ENCODE data around the gene TYW1B. TPM values are rescaled to one million over a fixed set of nuclear protein-coding genes. Genes with fewer than 3 reads are reported as not detected.
"Not testable (repeated sequence)": the region's sequence is repeated elsewhere in the genome, so short reads cannot be mapped to it uniquely, and the experiment has no call there.

Gene TYW1B
- total and polyA plus RNA-seq, 2 donors (not counting 3 experiments of a cell fraction or from before 2014, with no cell fraction given): 0.69 to 2.7 TPM

- POLR2A ChIA-PET: no interaction called here
- no peaks in the 10 kb centered on the region for H3K9me1 ChIP-seq (replicated peaks; ENCODE audit: control insufficient read depth, extremely low read depth, insufficient read depth, low read length)
- dilution Hi-C loops (cut with MboI; ENCODE audit: extremely low pct_ligation_motif_present, low sequenced_read_pairs): no loop called here
- CTCF ChIA-PET: no interaction called here
- intact Hi-C loops (cut with micrococcal nuclease): no loop called here
- H3K27me3 ChIP-seq (ENCODE audit: control insufficient read depth in 2 of 2, insufficient read depth in 2 of 2, low read length in 2 of 2): no peaks in the 10 kb centered on the region
- no peaks in the 10 kb centered on the region for H4K20me1 ChIP-seq (replicated peaks; ENCODE audit: control insufficient read depth, extremely low read depth, insufficient read depth, low read length)
- H3K79me2 ChIP-seq (ENCODE audit: control insufficient read depth, insufficient read depth, low read length): no peaks in the 10 kb centered on the region
- no peak overlapping the region for H3K4me2 ChIP-seq (ENCODE audit: insufficient read depth, low read length)
- H3K27ac ChIP-seq (ENCODE audit: insufficient read depth, low read depth, low read length): no peak overlapping the region
- H3K4me3 ChIP-seq (replicated peaks in 1 of 3; ENCODE audit: insufficient read depth in 1 of 3, low read depth in 1 of 3, low read length in 3 of 3): no peak overlapping the region
- H3K4me1 ChIP-seq (ENCODE audit: control insufficient read depth, extremely low read depth, insufficient read depth, low read length): no peaks in the 10 kb centered on the region
- no peaks in the 10 kb centered on the region for H3K36me3 ChIP-seq (ENCODE audit: control insufficient read depth in 2 of 2, extremely low read depth in 1 of 2, insufficient read depth in 2 of 2, low read length in 2 of 2)
- H2AFZ ChIP-seq (ENCODE audit: low read depth, low read length): no peak overlapping the region
- FAIRE-seq: no peak
- TF ChIP-seq EZH2 (IDR thresholded peaks at IDR 0.05; ENCODE audit: borderline replicate concordance, low read depth, low read length, severe bottlenecking): no peak
- no peak for TF ChIP-seq FOS (IDR thresholded peaks at IDR 0.05; ENCODE audit: borderline replicate concordance, insufficient read depth, low read length)
- no peak for TF ChIP-seq POLR2A (IDR thresholded peaks at IDR 0.05; ENCODE audit: low read depth, low read length)
- no peak for TF ChIP-seq POLR2AphosphoS5 (IDR thresholded peaks at IDR 0.05; ENCODE audit: insufficient read depth, low read depth, low read length)
- no peak for TF ChIP-seq MAX (IDR thresholded peaks at IDR 0.05; ENCODE audit: insufficient read depth, insufficient read length)
- TF ChIP-seq MYC (IDR thresholded peaks at IDR 0.05; ENCODE audit: low read depth, low read length): no peak
- no peak for TF ChIP-seq CTCF (IDR thresholded peaks at IDR 0.05; ENCODE audit: extremely low read depth in 1 of 2, insufficient read depth in 1 of 2, low read depth in 1 of 2, low read length in 2 of 2)
- no peak for TF ChIP-seq GATA2 (IDR thresholded peaks at IDR 0.05; ENCODE audit: insufficient read depth, insufficient read length, low read depth, low read length)
- no peak for TF ChIP-seq JUN (IDR thresholded peaks at IDR 0.05; ENCODE audit: borderline replicate concordance, insufficient read depth, insufficient read length, low read depth)
- H3K9me3 ChIP-seq (replicated peaks; ENCODE audit: control insufficient read depth, insufficient read depth, low read length): no peaks in the 10 kb centered on the region
- no TSS peak for BruUV-seq (replicated peaks)
- no peak for DNase-seq (ENCODE audit: low read depth, low spot score)
- H3K9ac ChIP-seq (replicated peaks; ENCODE audit: extremely low read depth, insufficient read depth, low read length): no peak overlapping the region
Measured at GRCh38 chr7:72538147-72538546, 289.9 kb downstream of the TYW1B start.

GRCh38 chr7:72536038-72536437, 292.0 kb downstream of the TYW1B start:
- H3K27ac ChIP-seq (ENCODE audit: insufficient read depth, low read depth, low read length); H3K36me3 ChIP-seq (ENCODE audit: control insufficient read depth in 2 of 2, extremely low read depth in 1 of 2, insufficient read depth in 2 of 2, low read length in 2 of 2); FAIRE-seq; H2AFZ ChIP-seq (ENCODE audit: low read depth, low read length); dilution Hi-C loops (cut with MboI; ENCODE audit: extremely low pct_ligation_motif_present, low sequenced_read_pairs); H3K27me3 ChIP-seq (ENCODE audit: control insufficient read depth in 2 of 2, insufficient read depth in 2 of 2, low read length in 2 of 2); H3K4me3 ChIP-seq (replicated peaks in 1 of 3; ENCODE audit: insufficient read depth in 1 of 3, low read depth in 1 of 3, low read length in 3 of 3); H3K4me2 ChIP-seq (ENCODE audit: insufficient read depth, low read length); H3K9ac ChIP-seq (replicated peaks; ENCODE audit: extremely low read depth, insufficient read depth, low read length); H3K79me2 ChIP-seq (ENCODE audit: control insufficient read depth, insufficient read depth, low read length); H3K9me3 ChIP-seq (replicated peaks; ENCODE audit: control insufficient read depth, insufficient read depth, low read length); H4K20me1 ChIP-seq (replicated peaks; ENCODE audit: control insufficient read depth, extremely low read depth, insufficient read depth, low read length); intact Hi-C loops (cut with micrococcal nuclease); H3K9me1 ChIP-seq (replicated peaks; ENCODE audit: control insufficient read depth, extremely low read depth, insufficient read depth, low read length); H3K4me1 ChIP-seq (ENCODE audit: control insufficient read depth, extremely low read depth, insufficient read depth, low read length); BruUV-seq (replicated peaks); POLR2A ChIA-PET; DNase-seq (ENCODE audit: low read depth, low spot score); CTCF ChIA-PET: not testable (repeated sequence)

GRCh38 chr7:72531048-72531447, 297.0 kb downstream of the TYW1B start:
- H3K79me2 ChIP-seq (ENCODE audit: control insufficient read depth, insufficient read depth, low read length); DNase-seq (ENCODE audit: low read depth, low spot score); BruUV-seq (replicated peaks); H2AFZ ChIP-seq (ENCODE audit: low read depth, low read length); H4K20me1 ChIP-seq (replicated peaks; ENCODE audit: control insufficient read depth, extremely low read depth, insufficient read depth, low read length); H3K27ac ChIP-seq (ENCODE audit: insufficient read depth, low read depth, low read length); H3K9me3 ChIP-seq (replicated peaks; ENCODE audit: control insufficient read depth, insufficient read depth, low read length); H3K9me1 ChIP-seq (replicated peaks; ENCODE audit: control insufficient read depth, extremely low read depth, insufficient read depth, low read length); dilution Hi-C loops (cut with MboI; ENCODE audit: extremely low pct_ligation_motif_present, low sequenced_read_pairs); H3K4me3 ChIP-seq (replicated peaks in 1 of 3; ENCODE audit: insufficient read depth in 1 of 3, low read depth in 1 of 3, low read length in 3 of 3); H3K36me3 ChIP-seq (ENCODE audit: control insufficient read depth in 2 of 2, extremely low read depth in 1 of 2, insufficient read depth in 2 of 2, low read length in 2 of 2); intact Hi-C loops (cut with micrococcal nuclease); POLR2A ChIA-PET; H3K9ac ChIP-seq (replicated peaks; ENCODE audit: extremely low read depth, insufficient read depth, low read length); H3K27me3 ChIP-seq (ENCODE audit: control insufficient read depth in 2 of 2, insufficient read depth in 2 of 2, low read length in 2 of 2); H3K4me1 ChIP-seq (ENCODE audit: control insufficient read depth, extremely low read depth, insufficient read depth, low read length); CTCF ChIA-PET; H3K4me2 ChIP-seq (ENCODE audit: insufficient read depth, low read length): not testable (repeated sequence)
- FAIRE-seq: peak; percentile 21
